Measurements from ENCODE around the gene FBXO3. TPM values are rescaled to one million over a fixed set of nuclear protein-coding genes. Genes with fewer than 3 reads are reported as not detected.

FBXO3 gene
- total and polyA plus RNA-seq, 2 donors from 2014 or later, result 27.5 to 40.4 TPM

DNA sequence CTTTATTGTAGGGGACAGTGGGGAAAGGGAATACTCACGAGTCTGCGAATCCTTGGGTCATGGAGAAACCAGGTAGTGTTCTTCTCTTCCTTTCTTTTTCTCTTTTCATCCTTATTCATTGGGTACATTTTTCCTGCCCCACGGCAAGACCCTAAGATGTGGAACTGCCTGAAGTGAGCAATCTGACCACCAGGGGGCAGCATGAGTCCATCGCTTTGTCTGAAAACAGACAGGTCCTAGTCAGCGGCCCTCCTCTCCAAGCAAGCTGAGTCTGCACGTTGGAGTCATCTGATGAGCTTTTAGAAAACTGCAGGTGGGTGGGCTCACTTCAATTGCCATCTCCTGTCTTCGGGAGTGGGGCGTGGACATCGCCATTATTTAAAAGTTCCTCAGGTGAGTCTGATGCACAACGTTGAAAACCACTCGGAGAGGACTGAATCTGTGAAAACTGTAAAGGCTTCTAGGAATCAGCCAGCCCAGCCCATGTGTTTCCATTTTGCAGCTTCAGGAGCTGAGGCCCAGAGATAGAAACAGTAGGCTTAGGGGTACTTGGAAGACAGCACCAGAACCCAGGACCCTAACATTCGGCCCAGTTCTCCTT, 34.0 kb upstream of the FBXO3 start:
- H3K4me3 ChIP-seq (ENCODE audit: low read length in 3 of 3), result no peak overlapping the region
- no peaks in the 10 kb centered on the region for H3K4me1 ChIP-seq (ENCODE audit: control insufficient read depth in 2 of 3, insufficient read depth in 2 of 3, low read depth in 1 of 3, low read length in 3 of 3)
- intact Hi-C loops (cut with DNase I), result no loop called here
- no peaks in the 10 kb centered on the region for H3K9me3 ChIP-seq (ENCODE audit: control insufficient read depth in 2 of 3, insufficient read depth in 1 of 3, low read length in 3 of 3)
- no peaks in the 10 kb centered on the region for H3K27me3 ChIP-seq (ENCODE audit: control insufficient read depth, insufficient read depth, low read length)
- H3K36me3 ChIP-seq (ENCODE audit: control insufficient read depth in 2 of 3, insufficient read depth in 3 of 3, low read length in 3 of 3), result no peaks in the 10 kb centered on the region
- DNase-seq (peak; percentile 88 to 91 (median 89)), FAIRE-seq (no peak)
- H3K27ac ChIP-seq (ENCODE audit: low read depth in 2 of 2, low read length in 2 of 2), result no peak overlapping the region
- TF ChIP-seq, protein P1, sequence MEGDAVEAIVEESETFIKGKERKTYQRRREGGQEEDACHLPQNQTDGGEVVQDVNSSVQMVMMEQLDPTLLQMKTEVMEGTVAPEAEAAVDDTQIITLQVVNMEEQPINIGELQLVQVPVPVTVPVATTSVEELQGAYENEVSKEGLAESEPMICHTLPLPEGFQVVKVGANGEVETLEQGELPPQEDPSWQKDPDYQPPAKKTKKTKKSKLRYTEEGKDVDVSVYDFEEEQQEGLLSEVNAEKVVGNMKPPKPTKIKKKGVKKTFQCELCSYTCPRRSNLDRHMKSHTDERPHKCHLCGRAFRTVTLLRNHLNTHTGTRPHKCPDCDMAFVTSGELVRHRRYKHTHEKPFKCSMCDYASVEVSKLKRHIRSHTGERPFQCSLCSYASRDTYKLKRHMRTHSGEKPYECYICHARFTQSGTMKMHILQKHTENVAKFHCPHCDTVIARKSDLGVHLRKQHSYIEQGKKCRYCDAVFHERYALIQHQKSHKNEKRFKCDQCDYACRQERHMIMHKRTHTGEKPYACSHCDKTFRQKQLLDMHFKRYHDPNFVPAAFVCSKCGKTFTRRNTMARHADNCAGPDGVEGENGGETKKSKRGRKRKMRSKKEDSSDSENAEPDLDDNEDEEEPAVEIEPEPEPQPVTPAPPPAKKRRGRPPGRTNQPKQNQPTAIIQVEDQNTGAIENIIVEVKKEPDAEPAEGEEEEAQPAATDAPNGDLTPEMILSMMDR (IDR thresholded peaks at IDR 0.05; ENCODE audit: borderline replicate concordance, extremely low read depth, insufficient read depth), result peak; percentile 98
- H3K9ac ChIP-seq (ENCODE audit: low read length in 3 of 3), result no peak overlapping the region

DNA sequence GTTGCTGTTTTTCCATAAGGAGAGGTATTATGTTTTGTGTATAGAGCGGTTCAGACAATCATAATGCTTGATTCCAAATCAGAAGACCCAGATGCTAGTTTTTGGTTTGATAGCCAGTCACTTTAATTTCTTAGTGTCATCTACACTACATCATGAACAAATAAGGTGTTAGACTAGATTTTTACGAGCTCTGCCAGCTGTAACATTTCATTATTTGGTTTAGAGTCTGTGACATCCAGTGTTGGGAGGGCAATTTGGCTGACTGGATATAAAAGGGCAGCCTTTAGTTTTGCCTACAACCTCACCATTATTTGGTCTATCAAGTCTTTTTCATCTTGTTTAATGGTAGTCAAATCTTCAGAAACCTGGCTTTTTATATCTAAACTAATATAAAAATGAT, 30.2 kb upstream of the FBXO3 start:
- no peak for FAIRE-seq
- Histone ChIP-seq H3K4me3 (ENCODE audit: low read length in 3 of 3) (no peak overlapping the region), H3K9ac (ENCODE audit: low read length in 3 of 3) (no peak overlapping the region), H3K27ac (ENCODE audit: low read depth in 2 of 2, low read length in 2 of 2) (no peak overlapping the region), H3K9me3 (ENCODE audit: control insufficient read depth in 2 of 3, insufficient read depth in 1 of 3, low read length in 3 of 3) (no peaks in the 10 kb centered on the region), H3K27me3 (ENCODE audit: control insufficient read depth, insufficient read depth, low read length) (peaks cover 10% of the 10 kb centered on the region), H3K36me3 (ENCODE audit: control insufficient read depth in 2 of 3, insufficient read depth in 3 of 3, low read length in 3 of 3) (no peaks in the 10 kb centered on the region), H3K4me1 (ENCODE audit: control insufficient read depth in 2 of 3, insufficient read depth in 2 of 3, low read depth in 1 of 3, low read length in 3 of 3) (peaks cover 0 to 7% (median 2%) of the 10 kb centered on the region in 3 donors)
- intact Hi-C loops (cut with DNase I), result no loop called here
- TF ChIP-seq, protein P1 (IDR thresholded peaks at IDR 0.05; ENCODE audit: borderline replicate concordance, extremely low read depth, insufficient read depth), result no peak
- peak in 1 of 5 donors; percentile 63 for DNase-seq

DNA sequence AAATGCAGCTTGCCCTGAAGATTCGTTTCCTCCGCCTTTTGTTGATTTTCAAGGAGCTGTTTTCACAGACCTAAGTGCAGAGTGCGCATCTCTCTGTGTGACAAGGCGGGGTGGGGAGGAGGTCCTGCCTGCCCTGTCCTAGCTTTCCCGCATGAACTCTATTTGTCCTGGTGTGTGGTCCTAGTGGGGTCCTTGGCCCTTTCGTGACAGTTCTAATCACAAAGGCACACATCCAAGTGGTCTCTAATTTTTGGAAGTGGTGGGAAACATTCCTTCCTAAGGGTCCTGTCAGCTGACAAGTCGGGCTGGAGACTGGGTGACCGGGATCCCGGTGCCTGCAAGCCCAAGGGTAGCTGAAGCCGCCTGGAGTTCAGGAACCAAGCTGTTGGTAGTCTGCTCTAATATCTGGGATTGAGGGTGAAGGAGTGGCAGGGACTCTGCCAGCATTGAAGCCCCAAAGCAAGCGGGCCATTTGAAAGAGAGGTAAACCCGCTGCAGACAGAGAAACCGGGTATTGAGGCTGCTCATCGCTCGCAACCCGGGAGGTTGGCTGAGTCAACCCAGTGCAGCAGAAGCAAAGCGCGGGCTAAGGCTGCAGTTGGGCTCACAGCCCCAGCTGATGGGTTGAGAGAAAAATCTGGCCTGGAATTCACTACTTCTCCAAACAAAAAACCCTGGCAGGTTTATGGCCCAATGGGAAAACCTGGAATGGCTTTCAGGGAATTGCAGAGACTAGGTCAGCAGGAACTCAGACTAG, 28.1 kb upstream of the FBXO3 start:
- H3K9me3 ChIP-seq (ENCODE audit: control insufficient read depth in 2 of 3, insufficient read depth in 1 of 3, low read length in 3 of 3), result no peaks in the 10 kb centered on the region
- no peaks in the 10 kb centered on the region for H3K36me3 ChIP-seq (ENCODE audit: control insufficient read depth in 2 of 3, insufficient read depth in 3 of 3, low read length in 3 of 3)
- H3K27me3 ChIP-seq (ENCODE audit: control insufficient read depth, insufficient read depth, low read length), result peaks cover 14% of the 10 kb centered on the region
- peak overlapping the region; percentile 41 to 65 (median 63) for H3K4me3 ChIP-seq (ENCODE audit: low read length in 3 of 3)
- TF ChIP-seq, protein P1 (IDR thresholded peaks at IDR 0.05; ENCODE audit: borderline replicate concordance, extremely low read depth, insufficient read depth), result no peak
- peak; percentile 74 to 95 (median 84) for DNase-seq
- FAIRE-seq, result no peak
- intact Hi-C loops (cut with DNase I), result no loop called here
- H3K27ac ChIP-seq (ENCODE audit: low read depth in 2 of 2, low read length in 2 of 2), result no peak overlapping the region
- peaks cover 0 to 7% (median 2%) of the 10 kb centered on the region in 3 donors for H3K4me1 ChIP-seq (ENCODE audit: control insufficient read depth in 2 of 3, insufficient read depth in 2 of 3, low read depth in 1 of 3, low read length in 3 of 3)
- H3K9ac ChIP-seq (ENCODE audit: low read length in 3 of 3), result peak overlapping the region in 2 of 3 donors; percentile 21 to 47

Data from kidney (tissue), 14 donors.